ENCODE data around the gene EFHD1. TPM values are rescaled to one million over a fixed set of nuclear protein-coding genes. Genes with fewer than 3 reads are reported as not detected.
"Not testable (repeated sequence)": the region's sequence is repeated elsewhere in the genome, so short reads cannot be mapped to it uniquely, and the experiment has no call there.

The EFHD1 gene
- total RNA-seq, 1 donor from 2014 or later, result not detected

DNA sequence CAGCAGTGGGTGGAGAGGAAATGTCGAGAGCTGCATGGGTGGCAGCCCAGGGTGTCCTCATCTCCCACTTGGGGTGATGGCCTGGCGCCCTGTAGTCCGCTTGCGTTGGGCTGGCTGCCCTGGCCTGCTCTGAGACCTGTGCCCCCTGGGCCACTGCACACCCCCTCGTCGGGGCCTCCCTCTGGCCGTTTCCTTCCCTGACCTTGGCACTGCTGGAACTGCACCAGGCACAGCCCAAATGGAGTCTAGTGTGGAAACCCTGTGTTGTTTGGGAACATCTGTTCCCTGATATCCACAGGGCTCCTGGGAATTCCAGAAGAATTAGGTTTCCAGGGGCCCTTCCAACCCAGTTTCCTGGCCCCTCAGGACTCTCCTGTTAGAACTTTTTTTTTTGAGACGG lies 13.9 kb downstream of the EFHD1 start:
- no peak for DNase-seq (ENCODE audit: low read depth, low spot score)

GRCh38 chr2:232649033-232649432 lies 15.6 kb downstream of the EFHD1 start:
- no peak for DNase-seq (ENCODE audit: low read depth, low spot score)

- DNase-seq (ENCODE audit: low read depth, low spot score), result no peak
These were observed 19.1 kb downstream of the EFHD1 start for GRCh38 chr2:232652505-232652851.

- no peak for DNase-seq (ENCODE audit: low read depth, low spot score)
These were observed 20.0 kb downstream of the EFHD1 start for GRCh38 chr2:232653441-232653840.

DNA sequence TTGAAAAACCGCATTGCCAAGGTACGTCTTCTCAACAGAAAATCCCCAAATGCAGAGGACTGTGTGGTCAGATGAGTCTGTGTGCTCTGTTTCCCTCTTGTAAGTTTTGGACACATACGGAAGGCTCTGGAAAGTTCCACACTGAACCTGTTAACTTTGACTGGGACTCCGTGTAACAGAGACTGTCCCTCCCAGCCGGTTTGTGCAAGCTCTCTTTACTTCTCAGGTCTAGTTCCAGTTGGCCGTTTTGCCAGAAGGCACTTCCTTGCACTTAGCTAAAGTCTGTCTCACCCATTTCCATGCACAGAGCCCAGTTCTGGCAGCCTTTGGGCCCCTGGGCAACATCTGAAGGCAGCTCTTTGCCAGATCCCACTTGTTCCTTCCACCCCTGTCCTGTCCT lies 22.0 kb downstream of the EFHD1 start:
- DNase-seq (ENCODE audit: low read depth, low spot score), result no peak

DNA sequence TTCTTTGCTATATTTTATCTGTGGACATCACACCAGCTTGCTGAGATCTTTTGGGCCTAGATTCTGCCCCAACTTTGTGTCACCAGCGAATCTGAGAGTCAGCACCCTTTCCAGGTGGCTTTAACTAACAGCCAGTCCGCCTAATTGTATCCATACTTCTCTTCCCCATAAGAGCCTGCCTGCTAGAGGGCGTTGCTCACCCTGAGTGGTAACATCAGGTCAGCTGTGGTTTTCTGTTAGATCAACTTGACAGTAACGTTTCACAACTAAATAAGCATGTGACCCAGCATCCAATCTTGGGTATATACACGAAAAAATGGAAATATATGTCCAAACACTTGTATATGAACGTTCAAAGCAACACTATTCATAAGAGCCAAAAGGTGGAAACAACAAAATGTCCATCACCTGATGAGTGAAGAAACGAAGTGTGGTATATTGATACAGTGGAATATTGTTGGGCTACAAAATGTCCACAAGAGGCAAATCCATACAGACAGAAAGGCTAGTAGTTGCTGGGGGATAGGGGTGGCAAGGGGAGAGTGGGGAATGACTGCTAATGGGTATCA lies 24.9 kb downstream of the EFHD1 start:
- no peak for DNase-seq (ENCODE audit: low read depth, low spot score)

DNA sequence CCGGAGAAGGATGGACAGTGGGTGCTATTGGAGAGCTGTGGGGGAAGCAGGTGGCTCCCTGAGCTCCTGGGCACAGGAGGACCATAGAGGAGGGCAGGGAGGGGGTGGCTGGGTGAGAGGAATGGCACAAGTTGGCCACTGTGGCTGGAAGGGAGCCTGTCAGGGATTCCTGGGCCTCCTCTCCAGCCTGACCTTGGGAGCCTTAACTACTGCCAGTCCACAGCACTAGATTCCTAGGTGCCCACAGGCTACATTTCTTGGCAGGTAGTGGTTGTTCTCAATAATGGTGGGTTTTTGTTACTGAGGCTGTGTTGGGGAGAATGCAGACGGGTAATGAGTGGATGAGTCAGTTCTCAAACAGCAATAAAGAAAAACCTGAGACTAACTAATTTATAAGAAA lies 26.0 kb downstream of the EFHD1 start:
- no peak for DNase-seq (ENCODE audit: low read depth, low spot score)

- no peak for DNase-seq (ENCODE audit: low read depth, low spot score)
These were observed 29.3 kb downstream of the EFHD1 start for GRCh38 chr2:232662486-232663260.

GRCh38 chr2:232666051-232666805 lies 32.8 kb downstream of the EFHD1 start:
- no peak for DNase-seq (ENCODE audit: low read depth, low spot score)

- no peak for DNase-seq (ENCODE audit: low read depth, low spot score)
These were observed 34.7 kb downstream of the EFHD1 start for GRCh38 chr2:232667989-232668583.

DNA sequence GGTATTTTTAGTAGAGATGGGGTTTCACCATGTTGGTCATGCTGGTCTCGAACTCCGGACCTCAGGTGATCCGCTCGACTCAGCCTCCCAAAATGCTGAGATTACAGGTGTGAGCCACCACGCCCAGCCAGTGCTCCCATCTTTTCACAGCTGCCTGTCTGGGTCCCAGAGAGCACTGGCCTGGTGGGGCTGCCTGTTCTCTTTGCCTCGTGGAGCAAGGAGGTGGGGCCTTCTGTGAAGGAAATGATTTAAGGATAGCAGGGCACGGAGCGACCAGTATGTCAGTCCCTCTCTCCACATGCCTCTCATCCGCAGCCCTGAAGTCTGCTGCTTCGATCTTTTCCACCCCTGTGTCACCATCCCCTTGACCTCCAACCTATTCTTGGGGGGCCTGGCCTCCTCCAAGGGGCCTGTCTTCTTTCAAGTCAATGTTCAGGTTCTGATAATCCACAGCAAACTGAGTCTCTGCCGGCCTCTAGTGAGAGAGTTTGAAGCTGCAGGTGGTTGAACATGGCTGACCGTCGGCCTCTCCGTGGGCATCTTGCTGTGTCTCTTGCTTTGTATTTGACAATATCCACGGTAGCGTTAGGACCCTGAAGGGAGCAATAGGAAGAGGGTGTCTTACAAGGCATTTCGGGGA lies 35.5 kb downstream of the EFHD1 start:
- no peak for DNase-seq (ENCODE audit: low read depth, low spot score)

DNA sequence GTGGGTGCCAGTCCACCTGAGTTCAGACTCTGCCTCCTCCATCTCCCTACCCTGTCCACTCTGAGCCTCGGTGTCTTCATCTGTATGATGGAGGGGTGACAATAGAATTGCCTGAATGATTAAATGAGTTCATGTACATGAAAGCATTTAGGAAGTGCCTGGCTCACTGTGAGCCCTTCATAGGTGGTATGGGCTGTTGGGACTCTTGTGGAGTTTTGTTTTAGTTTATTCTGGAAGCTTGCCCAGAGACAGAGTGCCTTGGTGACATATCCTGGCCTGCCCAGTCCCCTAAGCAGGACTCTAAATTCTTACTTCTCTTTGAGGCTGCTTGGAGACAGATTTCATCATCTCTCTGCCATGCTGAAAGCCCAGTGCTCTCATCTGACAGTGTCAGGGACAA lies 39.2 kb downstream of the EFHD1 start:
- no peak for DNase-seq (ENCODE audit: low read depth, low spot score)

GRCh38 chr2:232674491-232674890 lies 41.1 kb downstream of the EFHD1 start:
- DNase-seq (ENCODE audit: low read depth, low spot score), result no peak

GRCh38 chr2:232675381-232675780 lies 42.0 kb downstream of the EFHD1 start:
- DNase-seq (ENCODE audit: low read depth, low spot score), result no peak

DNA sequence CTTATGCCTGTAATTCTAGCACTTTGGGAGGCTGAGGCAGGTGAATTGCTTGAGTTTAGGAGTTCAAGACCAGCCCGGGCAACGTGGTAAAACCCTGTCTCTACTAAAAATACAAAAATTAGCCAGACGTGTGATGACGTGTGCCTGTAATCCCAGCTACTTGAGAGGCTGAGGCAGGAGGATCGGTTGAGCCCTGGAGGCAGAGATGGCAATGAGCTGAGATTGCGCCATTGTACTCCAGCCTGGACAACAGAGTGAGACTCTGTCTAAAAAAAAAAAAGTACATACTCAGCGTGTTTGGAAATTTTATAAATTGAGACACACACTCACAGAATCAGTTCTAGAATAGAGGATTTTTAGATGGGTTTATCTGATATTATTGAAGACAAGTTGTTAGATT lies 46.6 kb downstream of the EFHD1 start:
- no peak for DNase-seq (ENCODE audit: low read depth, low spot score)

DNA sequence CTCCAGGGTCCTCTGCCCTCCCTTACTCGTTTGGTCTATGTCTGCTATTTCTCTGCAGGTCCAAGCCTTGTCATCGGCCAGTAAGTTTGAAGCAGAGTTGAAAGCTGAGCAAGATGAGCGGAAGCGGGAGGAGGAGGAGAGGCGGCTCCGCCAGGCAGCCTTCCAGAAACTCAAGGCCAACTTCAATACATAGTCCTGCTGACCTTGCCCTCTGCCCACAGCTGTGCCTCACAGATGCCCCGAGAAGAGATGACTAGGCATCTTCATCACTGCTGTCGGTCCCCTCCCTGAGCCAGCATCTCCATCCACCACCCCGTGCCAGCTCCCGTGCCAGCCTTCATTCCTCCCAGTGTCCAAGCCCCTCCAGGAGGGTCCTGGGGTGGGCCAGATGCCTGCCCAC lies 48.1 kb downstream of the EFHD1 start:
- DNase-seq (ENCODE audit: low read depth, low spot score), result no peak

DNA sequence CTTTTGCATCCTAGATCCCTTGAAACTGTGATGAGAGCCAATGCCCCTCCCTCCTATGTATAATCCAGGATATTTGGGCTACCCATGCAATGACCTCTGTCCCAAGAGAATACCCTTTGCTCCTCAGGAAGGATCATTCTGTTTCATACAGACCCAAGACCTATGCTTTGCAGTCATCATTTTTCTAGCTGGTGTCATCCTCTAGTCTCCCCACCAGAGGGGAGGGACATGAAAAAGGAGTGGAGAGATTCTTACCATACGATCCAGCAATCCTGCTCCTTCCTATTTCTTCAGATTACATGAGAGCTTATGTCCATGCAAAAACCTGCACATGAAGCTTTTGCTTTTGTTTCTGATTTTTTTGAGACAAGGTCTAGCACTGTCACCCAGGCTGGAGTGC lies 50.0 kb downstream of the EFHD1 start:
- DNase-seq (ENCODE audit: low read depth, low spot score), result no peak

- DNase-seq (ENCODE audit: low read depth, low spot score), result not testable (repeated sequence)
These were observed 52.0 kb downstream of the EFHD1 start for GRCh38 chr2:232685391-232685790.

- no peak for DNase-seq (ENCODE audit: low read depth, low spot score)
These were observed 54.2 kb downstream of the EFHD1 start for GRCh38 chr2:232687382-232688160.

DNA sequence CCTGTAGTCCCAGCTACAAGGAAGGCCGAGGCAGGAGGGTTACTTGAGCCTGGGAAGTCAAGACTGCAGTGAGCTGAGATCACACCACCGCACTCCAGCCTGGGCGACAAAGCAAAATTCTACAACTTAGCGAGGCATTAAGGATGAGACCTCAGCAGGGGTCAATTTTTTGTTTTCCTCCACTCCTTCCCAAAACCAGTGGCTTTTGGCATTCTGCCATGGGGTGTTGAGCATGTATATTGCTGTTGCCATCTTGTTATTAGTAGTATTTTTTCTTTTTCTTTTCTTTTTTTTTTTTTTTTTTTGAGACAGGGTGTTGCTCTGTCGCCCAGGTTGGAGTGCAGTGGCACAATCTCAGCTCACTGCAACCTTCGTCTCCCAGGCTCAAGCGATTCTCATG lies 54.8 kb downstream of the EFHD1 start:
- DNase-seq (ENCODE audit: low read depth, low spot score), result no peak
